ENCODE measurements around the gene SLC10A6. TPM values are rescaled to one million over a fixed set of nuclear protein-coding genes. Genes with fewer than 3 reads are reported as not detected.

SLC10A6 gene
- total RNA-seq, 6 experiments from 2014 or later: 0.17 to 0.26 (median 0.19) TPM; not detected in 3

GRCh38 chr4:86894455-86894854 lies 45.3 kb upstream of the SLC10A6 start:
- TF ChIP-seq CTCF (IDR thresholded peaks at IDR 0.05) (no peak), POLR2A (IDR thresholded peaks at IDR 0.05) (no peak)
- H3K27ac ChIP-seq: no peak overlapping the region
- H3K4me1 ChIP-seq: no peaks in the 10 kb centered on the region
- H3K4me3 ChIP-seq: no peak overlapping the region
- no peaks in the 10 kb centered on the region for H3K27me3 ChIP-seq
- ATAC-seq (no peak), DNase-seq (no peak)
- no peaks in the 10 kb centered on the region for H3K36me3 ChIP-seq
- intact Hi-C loops (cut with DNase I): loop anchor here in 1 of 2 donors (10.0 kb wide), 1 partner anchor 400 kb away; no protein-coding TSS in a partner anchor
- H3K9me3 ChIP-seq: no peaks in the 10 kb centered on the region

GRCh38 chr4:86893136-86893535 lies 44.0 kb upstream of the SLC10A6 start:
- no peak overlapping the region for H3K27ac ChIP-seq
- WGBS (ENCODE audit: insufficient coverage, low coverage, low lambda C conversion rate, missing lambda C conversion rate): 88% methylated on average over 15 of the region's 19 CpGs
- no peaks in the 10 kb centered on the region for H3K36me3 ChIP-seq
- no peaks in the 10 kb centered on the region for H3K27me3 ChIP-seq
- DNase-seq (peak in 1 of 3 donors; percentile 46), ATAC-seq (no peak)
- H3K4me1 ChIP-seq: no peaks in the 10 kb centered on the region
- no peak for TF ChIP-seq CTCF (IDR thresholded peaks at IDR 0.05)
- no peaks in the 10 kb centered on the region for H3K9me3 ChIP-seq
- no peak overlapping the region for H3K4me3 ChIP-seq
- intact Hi-C loops (cut with DNase I): loop anchor here in 1 of 2 donors (10.0 kb wide), 1 partner anchor 398 kb away; no protein-coding TSS in a partner anchor

GRCh38 chr4:86892636-86892960 lies 43.4 kb upstream of the SLC10A6 start:
- Histone ChIP-seq H3K27me3 (no peaks in the 10 kb centered on the region), H3K4me3 (peak overlapping the region; percentile 67 to 68 (median 67)), H3K36me3 (no peaks in the 10 kb centered on the region), H3K27ac (peak overlapping the region in 2 of 3 donors; percentile 28 to 69), H3K4me1 (no peaks in the 10 kb centered on the region), H3K9me3 (no peaks in the 10 kb centered on the region)
- intact Hi-C loops (cut with DNase I): loop anchor here in 1 of 2 donors (10.0 kb wide), 1 partner anchor 398 kb away; no protein-coding TSS in a partner anchor
- ATAC-seq (no peak), DNase-seq (no peak)
- 26% methylated on average over 9 of the region's 13 CpGs for WGBS (ENCODE audit: insufficient coverage, low coverage, low lambda C conversion rate, missing lambda C conversion rate)
- TF ChIP-seq POLR2A (IDR thresholded peaks at IDR 0.05) (no peak), CTCF (IDR thresholded peaks at IDR 0.05) (no peak)

GRCh38 chr4:86891762-86892635 lies 42.8 kb upstream of the SLC10A6 start, which contains the start of gene C4orf36:
C4orf36 (minus strand) TSS chr4:86892422; CDS start chr4:86891520, 902 bp downstream.
- Histone ChIP-seq H3K27ac (peak within 1 kb of the TSS; percentile 28 to 69 (median 36)), H3K27me3 (no peaks in the 10 kb centered on the region)
- DNase-seq: peak; percentile 85 to 90 (median 88)

More at GRCh38 chr4:86891762-86892635, 42.8 kb upstream of the SLC10A6 start, which contains the start of gene C4orf36:
- no peaks in the 10 kb centered on the region for H3K4me1 ChIP-seq
- WGBS (ENCODE audit: insufficient coverage, low coverage, low lambda C conversion rate, missing lambda C conversion rate): 3% methylated on average over 14 of the region's 84 CpGs
- no peaks in the 10 kb centered on the region for H3K9me3 ChIP-seq
- H3K36me3 ChIP-seq: no peaks in the 10 kb centered on the region
- H3K4me3 ChIP-seq: peak within 1 kb of the TSS; percentile 67 to 68 (median 67)
- peak; percentile 35 for TF ChIP-seq POLR2A (IDR thresholded peaks at IDR 0.05)
- TF ChIP-seq CTCF (IDR thresholded peaks at IDR 0.05): peak in 2 of 4 donors; percentile 5 to 8
- peak; percentile 90 to 97 (median 96) for ATAC-seq
- intact Hi-C loops (cut with DNase I): loop anchor here in 1 of 2 donors (10.0 kb wide), 1 partner anchor 397 kb away; no protein-coding TSS in a partner anchor

Data from right lobe of liver (tissue), 6 donors.